ENCODE results near the gene MED7. TPM values are rescaled to one million over a fixed set of nuclear protein-coding genes. Genes with fewer than 3 reads are reported as not detected.

MED7 gene
- total RNA-seq, 2 donors from 2014 or later, result 12.7 to 16.7 TPM

- no peaks in the 10 kb centered on the region for H3K27me3 Mint-ChIP-seq (ENCODE audit: low read depth)
- peak overlapping the region; percentile 94 for H3K27ac Mint-ChIP-seq
- peaks cover 96% of the 10 kb centered on the region for H3K4me1 Mint-ChIP-seq (ENCODE audit: low read depth)
- DNase-seq, result no peak
- H3K4me3 Mint-ChIP-seq, result peak overlapping the region; percentile 61 to 68
- H3K36me3 Mint-ChIP-seq (ENCODE audit: insufficient read depth in 2 of 2), result peaks cover 8 to 19% of the 10 kb centered on the region in 2 donors
- peaks cover 8 to 9% of the 10 kb centered on the region in 2 donors for H3K9me3 Mint-ChIP-seq
- no peak for ATAC-seq (replicated peaks in 1 of 2)
Measured at GRCh38 chr5:157175071-157175612, 32.5 kb upstream of the MED7 start.

GRCh38 chr5:157172403-157172802, 29.7 kb upstream of the MED7 start:
- Mint-ChIP-seq H3K4me1 (ENCODE audit: low read depth) (peaks cover 96% of the 10 kb centered on the region), H3K4me3 (peak overlapping the region; percentile 75 to 77), H3K36me3 (ENCODE audit: insufficient read depth in 2 of 2) (peaks cover 10 to 13% of the 10 kb centered on the region in 2 donors), H3K9me3 (peaks cover 5% of the 10 kb centered on the region in 2 donors), H3K27ac (peak overlapping the region; percentile 96), H3K27me3 (ENCODE audit: low read depth) (no peaks in the 10 kb centered on the region)
- peak; percentile 89 to 91 for DNase-seq
- ATAC-seq (replicated peaks in 1 of 2), result peak; percentile 96 to 97

GRCh38 chr5:157168286-157168685, 25.6 kb upstream of the MED7 start:
- no peak for ATAC-seq (replicated peaks in 1 of 2)

GRCh38 chr5:157167214-157167621, 24.6 kb upstream of the MED7 start:
- Mint-ChIP-seq H3K27me3 (ENCODE audit: low read depth) (no peaks in the 10 kb centered on the region), H3K4me1 (ENCODE audit: low read depth) (peaks cover 90% of the 10 kb centered on the region), H3K4me3 (peak overlapping the region; percentile 77 to 85), H3K36me3 (ENCODE audit: insufficient read depth in 2 of 2) (peaks cover 10 to 12% of the 10 kb centered on the region in 2 donors), H3K9me3 (peaks cover 5% of the 10 kb centered on the region in 2 donors), H3K27ac (peak overlapping the region; percentile 97)
- no peak for DNase-seq
- ATAC-seq (replicated peaks in 1 of 2), result peak; percentile 80 to 83

More at GRCh38 chr5:157168286-157168685, 25.6 kb upstream of the MED7 start:
- peak overlapping the region; percentile 1 for H3K27ac Mint-ChIP-seq
- peaks cover 10 to 12% of the 10 kb centered on the region in 2 donors for H3K36me3 Mint-ChIP-seq (ENCODE audit: insufficient read depth in 2 of 2)
- peaks cover 91% of the 10 kb centered on the region for H3K4me1 Mint-ChIP-seq (ENCODE audit: low read depth)
- no peaks in the 10 kb centered on the region for H3K27me3 Mint-ChIP-seq (ENCODE audit: low read depth)
- H3K9me3 Mint-ChIP-seq, result peaks cover 5% of the 10 kb centered on the region in 2 donors
- H3K4me3 Mint-ChIP-seq, result peak overlapping the region; percentile 77 to 85
- DNase-seq, result no peak

GRCh38 chr5:157166214-157167213, 23.8 kb upstream of the MED7 start, which contains the start of gene GARIN3:
Gene GARIN3, minus strand, starts transcription at chr5:157166264. Its CDS starts 96 bp downstream, at chr5:157166168.
- ATAC-seq (replicated peaks in 1 of 2), result peak; percentile 26 to 34

GRCh38 chr5:157165668-157166067, 23.0 kb upstream of the MED7 start:
- H3K27ac Mint-ChIP-seq, result no peak overlapping the region
- peak overlapping the region; percentile 77 to 85 for H3K4me3 Mint-ChIP-seq
- H3K36me3 Mint-ChIP-seq (ENCODE audit: insufficient read depth in 2 of 2), result peaks cover 6 to 8% of the 10 kb centered on the region in 2 donors
- no peak for DNase-seq
- ATAC-seq (replicated peaks in 1 of 2), result no peak
- H3K27me3 Mint-ChIP-seq (ENCODE audit: low read depth), result no peaks in the 10 kb centered on the region
- peaks cover under 1% of the 10 kb centered on the region in 2 donors for H3K9me3 Mint-ChIP-seq
- peaks cover 84% of the 10 kb centered on the region for H3K4me1 Mint-ChIP-seq (ENCODE audit: low read depth)

More at GRCh38 chr5:157166214-157167213, 23.8 kb upstream of the MED7 start, which contains the start of gene GARIN3:
- Mint-ChIP-seq H3K27me3 (ENCODE audit: low read depth) (no peaks in the 10 kb centered on the region), H3K36me3 (ENCODE audit: insufficient read depth in 2 of 2) (peaks cover 10 to 12% of the 10 kb centered on the region in 2 donors), H3K27ac (peak within 1 kb of the TSS; percentile 97), H3K9me3 (peaks cover 5% of the 10 kb centered on the region in 2 donors), H3K4me3 (peak within 1 kb of the TSS; percentile 77 to 85), H3K4me1 (ENCODE audit: low read depth) (peaks cover 84% of the 10 kb centered on the region)
- no peak for DNase-seq

- no peaks in the 10 kb centered on the region for H3K9me3 Mint-ChIP-seq
- DNase-seq (no peak), ATAC-seq (replicated peaks in 1 of 2) (no peak)
- peaks cover 4% of the 10 kb centered on the region in 2 donors for H3K36me3 Mint-ChIP-seq (ENCODE audit: insufficient read depth in 2 of 2)
- no peak overlapping the region for H3K27ac Mint-ChIP-seq
- no peaks in the 10 kb centered on the region for H3K27me3 Mint-ChIP-seq (ENCODE audit: low read depth)
- peaks cover 84% of the 10 kb centered on the region for H3K4me1 Mint-ChIP-seq (ENCODE audit: low read depth)
- H3K4me3 Mint-ChIP-seq, result peak overlapping the region in 1 of 2 donors; percentile 12
Measured at GRCh38 chr5:157165261-157165660, 22.6 kb upstream of the MED7 start.

- Mint-ChIP-seq H3K27me3 (ENCODE audit: low read depth) (no peaks in the 10 kb centered on the region), H3K4me3 (peak overlapping the region in 1 of 2 donors; percentile 16), H3K4me1 (ENCODE audit: low read depth) (peaks cover 84% of the 10 kb centered on the region), H3K27ac (no peak overlapping the region), H3K9me3 (no peaks in the 10 kb centered on the region), H3K36me3 (ENCODE audit: insufficient read depth in 2 of 2) (peaks cover 0 to under 1% of the 10 kb centered on the region in 2 donors)
- DNase-seq, result no peak
- ATAC-seq (replicated peaks in 1 of 2), result peak in 1 of 2 donors; percentile 22
Measured at GRCh38 chr5:157164521-157164920, 21.9 kb upstream of the MED7 start.

GRCh38 chr5:157162919-157163510, 20.4 kb upstream of the MED7 start:
- no peak overlapping the region for H3K27ac Mint-ChIP-seq
- no peaks in the 10 kb centered on the region for H3K27me3 Mint-ChIP-seq (ENCODE audit: low read depth)
- peaks cover 84% of the 10 kb centered on the region for H3K4me1 Mint-ChIP-seq (ENCODE audit: low read depth)
- ATAC-seq (replicated peaks in 1 of 2), result no peak
- no peaks in the 10 kb centered on the region for H3K36me3 Mint-ChIP-seq (ENCODE audit: insufficient read depth in 2 of 2)
- DNase-seq, result no peak
- no peak overlapping the region for H3K4me3 Mint-ChIP-seq
- H3K9me3 Mint-ChIP-seq, result no peaks in the 10 kb centered on the region

- DNase-seq, result no peak
- H3K9me3 Mint-ChIP-seq, result no peaks in the 10 kb centered on the region
- peaks cover 0 to under 1% of the 10 kb centered on the region in 2 donors for H3K36me3 Mint-ChIP-seq (ENCODE audit: insufficient read depth in 2 of 2)
- no peak overlapping the region for H3K27ac Mint-ChIP-seq
- no peaks in the 10 kb centered on the region for H3K27me3 Mint-ChIP-seq (ENCODE audit: low read depth)
- no peak overlapping the region for H3K4me3 Mint-ChIP-seq
- no peak for ATAC-seq (replicated peaks in 1 of 2)
- peaks cover 84% of the 10 kb centered on the region for H3K4me1 Mint-ChIP-seq (ENCODE audit: low read depth)
Measured at GRCh38 chr5:157161996-157162395, 19.3 kb upstream of the MED7 start.

- no peaks in the 10 kb centered on the region for H3K9me3 Mint-ChIP-seq
- peak overlapping the region; percentile 95 for H3K27ac Mint-ChIP-seq
- H3K4me3 Mint-ChIP-seq, result peak overlapping the region; percentile 78 to 92
- peak; percentile 45 to 51 for DNase-seq
- ATAC-seq (replicated peaks in 1 of 2), result peak; percentile 30 to 59
- H3K4me1 Mint-ChIP-seq (ENCODE audit: low read depth), result peaks cover 84% of the 10 kb centered on the region
- peaks cover 0 to 6% of the 10 kb centered on the region in 2 donors for H3K36me3 Mint-ChIP-seq (ENCODE audit: insufficient read depth in 2 of 2)
- H3K27me3 Mint-ChIP-seq (ENCODE audit: low read depth), result no peaks in the 10 kb centered on the region
Measured at GRCh38 chr5:157160001-157160400, 17.3 kb upstream of the MED7 start.

GRCh38 chr5:157159209-157159751, 16.6 kb upstream of the MED7 start:
- H3K4me1 Mint-ChIP-seq (ENCODE audit: low read depth), result peaks cover 88% of the 10 kb centered on the region
- H3K36me3 Mint-ChIP-seq (ENCODE audit: insufficient read depth in 2 of 2), result peaks cover 0 to 6% of the 10 kb centered on the region in 2 donors
- peak overlapping the region; percentile 78 to 92 for H3K4me3 Mint-ChIP-seq
- peak; percentile 86 to 87 for ATAC-seq (replicated peaks in 1 of 2)
- H3K27ac Mint-ChIP-seq, result peak overlapping the region; percentile 95
- peak; percentile 43 to 57 for DNase-seq
- no peaks in the 10 kb centered on the region for H3K9me3 Mint-ChIP-seq
- no peaks in the 10 kb centered on the region for H3K27me3 Mint-ChIP-seq (ENCODE audit: low read depth)
